GM12878 (cell line): ENCODE data around the gene KLHL3. TPM values are rescaled to one million over a fixed set of nuclear protein-coding genes. Genes with fewer than 3 reads are reported as not detected.

Source experiments
- ATAC-seq: fragments of 200-7000 bp; cut with Tn5 transposase; 3 replicates; pipeline ENCODE4 v1.9.1; 2020; ENCODE audit warnings: mild to moderate bottlenecking, moderate library complexity
- BruUV-seq: library from RNA; stranded (reverse); fragments of 400-500 nt; replicated peaks from 2 replicates; lab custom pipeline; 2021; lab: Mats Ljungman, UMichigan
- CTCF ChIA-PET: fragments of 300-600 bp; sonication (Branson Sonifier 250); formaldehyde crosslinking; extraction: SDS; loops from one replicate; lab custom pipeline; 2021; ENCODE audit warnings: inconsistent platforms; lab: Yijun Ruan, JAX
- POLR2A ChIA-PET: fragments of 350-600 bp; formaldehyde crosslinking; extraction: SDS; loops from one replicate; lab custom pipeline; 2021; ENCODE audit warnings: inconsistent platforms; lab: Charles Lee
- RAD21 ChIA-PET: fragments of 300-600 bp; sonication (Branson Sonifier 250); formaldehyde crosslinking; loops from one replicate; lab custom pipeline; 2023; ENCODE audit warnings: antibody characterized with exemption; ENCODE audit not compliant: unreplicated experiment; lab: Charles Lee
- SMC1A ChIA-PET: fragments of 300-600 bp; sonication (Branson Sonifier 250); formaldehyde crosslinking; loops from one replicate; lab custom pipeline; 2023; ENCODE audit not compliant: unreplicated experiment, uncharacterized antibody; lab: Charles Lee
- DNase-seq: peaks from one replicate; pipeline ENCODE4 v3.0.0-alpha.2; 2011; ENCODE audit warnings: low read depth, low spot score
- FAIRE-seq: peaks from 3 replicates; lab custom pipeline; 2011; peaks lifted over from hg19 to GRCh38; lab: Jason Lieb, UNC
- H2AFZ ChIP-seq: 2 replicates; pipeline ENCODE4 v1.6.0; 2011; ENCODE audit warnings: low read depth, low read length, control low read depth; ENCODE audit not compliant: control insufficient read depth
- H3K27ac ChIP-seq: 2 replicates; pipeline ENCODE4 v1.5.1; 2011; ENCODE audit warnings: control low read depth; ENCODE audit not compliant: control insufficient read depth, insufficient read depth
- H3K27me3 ChIP-seq, 2 experiments: replicated peaks in 1 of 2; 2 replicates each; pipeline versions ENCODE4 v1.6.0 to v1.6.1; 2011; ENCODE audit warnings: low read length in 1 of 2; ENCODE audit not compliant: control insufficient read depth in 2 of 2, insufficient read depth in 2 of 2
- H3K36me3 ChIP-seq, 2 experiments: 2 replicates each; pipeline ENCODE4 v1.5.1; 2011; ENCODE audit warnings: low read length in 1 of 2; ENCODE audit not compliant: control insufficient read depth in 2 of 2, insufficient read depth in 2 of 2
- H3K4me1 ChIP-seq: 2 replicates; pipeline ENCODE4 v1.6.1; 2011; ENCODE audit warnings: mild to moderate bottlenecking, low read length, moderate library complexity, mixed read lengths; ENCODE audit not compliant: control insufficient read depth, insufficient read depth
- H3K4me2 ChIP-seq: 2 replicates; pipeline ENCODE4 v1.6.0; 2011; ENCODE audit warnings: control low read depth; ENCODE audit not compliant: control insufficient read depth, insufficient read depth
- H3K4me3 ChIP-seq: fragments of 200-600 bp; sonication (generic); 2 replicates; pipeline ENCODE4 v1.5.1; 2016
- H3K79me2 ChIP-seq: 2 replicates; pipeline ENCODE4 v1.6.0; 2011; ENCODE audit warnings: low read length; ENCODE audit not compliant: control insufficient read depth, insufficient read depth
- H3K9ac ChIP-seq: 2 replicates; pipeline ENCODE4 v1.8.0; 2011; ENCODE audit warnings: low read length, control low read depth, mixed read lengths; ENCODE audit not compliant: control insufficient read depth, insufficient read depth
- H3K9me3 ChIP-seq: replicated peaks from 3 replicates; pipeline ENCODE4 v1.5.1; 2011; ENCODE audit warnings: mild to moderate bottlenecking, low read length; ENCODE audit not compliant: control insufficient read depth, insufficient read depth
- H4K20me1 ChIP-seq: 2 replicates; pipeline ENCODE4 v1.6.0; 2011; ENCODE audit not compliant: control insufficient read depth, insufficient read depth
- CBFB ChIP-seq: IDR thresholded peaks from 2 replicates; pipeline ENCODE4 v1.6.1; 2016; ENCODE audit warnings: antibody characterized with exemption, low read depth
- CREB1 ChIP-seq: IDR thresholded peaks from 2 replicates; pipeline ENCODE4 v1.6.1; 2012; ENCODE audit warnings: low read depth, mild to moderate bottlenecking, inconsistent platforms
- CUX1 ChIP-seq: IDR thresholded peaks from 2 replicates; pipeline ENCODE4 v1.6.1; 2012; ENCODE audit warnings: improper control_type of control experiment, low read depth, low read length; ENCODE audit not compliant: insufficient replicate concordance
- HCFC1 ChIP-seq: fragments of 150-350 bp; IDR thresholded peaks from 2 replicates; pipeline ENCODE4 v1.6.1; 2014; ENCODE audit warnings: low read length
- IKZF2 ChIP-seq, 2 experiments: fragments of 450-650 bp; IDR thresholded peaks; 2 replicates each; pipeline ENCODE4 v1.6.1; 2017; ENCODE audit warnings: mild to moderate bottlenecking in 2 of 2, moderate library complexity in 2 of 2
- IRF4 ChIP-seq: IDR thresholded peaks from 2 replicates; pipeline ENCODE4 v1.6.1; 2011; ENCODE audit warnings: low read depth, low read length
- NFXL1 ChIP-seq: fragments of 450-650 bp; IDR thresholded peaks from 2 replicates; pipeline ENCODE4 v1.6.1; 2017; ENCODE audit warnings: antibody characterized with exemption, mild to moderate bottlenecking, borderline replicate concordance
- RFX5 ChIP-seq: IDR thresholded peaks from 2 replicates; pipeline ENCODE4 v1.6.1; 2011; ENCODE audit warnings: low read depth, low read length, improper control_type of control experiment
- RUNX3 ChIP-seq: IDR thresholded peaks from 2 replicates; pipeline ENCODE4 v1.6.1; 2012; ENCODE audit warnings: low read length, inconsistent platforms
- SIX5 ChIP-seq: IDR thresholded peaks from 2 replicates; pipeline ENCODE4 v1.6.1; 2011; ENCODE audit warnings: mild to moderate bottlenecking, low read depth, low read length, moderate library complexity; ENCODE audit not compliant: severe bottlenecking
- ZNF217 ChIP-seq: fragments of 450-650 bp; IDR thresholded peaks from 2 replicates; pipeline ENCODE4 v1.6.1; 2017; ENCODE audit warnings: antibody characterized with exemption, mild to moderate bottlenecking
- ZNF592 ChIP-seq: fragments of 450-650 bp; IDR thresholded peaks from 2 replicates; pipeline ENCODE4 v1.6.1; 2017; ENCODE audit warnings: mild to moderate bottlenecking, moderate library complexity
- ZSCAN29 ChIP-seq: fragments of 450-650 bp; IDR thresholded peaks from 2 replicates; pipeline ENCODE4 v1.6.1; 2017; ENCODE audit warnings: mild to moderate bottlenecking, moderate library complexity
- WGBS: methylation state at CpG from one replicate; pipeline ENCODE4 v1.1.6; 2016; ENCODE audit warnings: low lambda C conversion rate; ENCODE audit not compliant: insufficient replicate concordance, insufficient coverage; ENCODE audit errors: missing lambda C conversion rate; 5-methylcytosine and 5-hydroxymethylcytosine counted together
- in situ Hi-C: fragments of 300-500 bp; cut with MboI; formaldehyde crosslinking; loops from 9 replicates; pipeline ENCODE4 v1.14.3; 2018; ENCODE audit warnings: mixed read lengths
- intact Hi-C: fragments of 100-400 bp; cut with micrococcal nuclease; formaldehyde crosslinking; loops from one replicate; pipeline ENCODE4 v1.14.2; 2022; ENCODE audit not compliant: unreplicated experiment
- polyA plus RNA-seq, 11 experiments: library from polyadenylated mRNA; depleted of rRNA in 4 of 11; unstranded in 6 of 11; stranded (reverse) in 5 of 11; fragments of >200 nt; fragmentation: Nextera tagmentation in 4 of 11; fragmentation: Illumina TruSeq in 1 of 11; extraction: Ambion mirVana in 4 of 11; extraction: Trizol in 1 of 11; gene quantifications; 1 replicate in 1 of 11; 2 replicates in 10 of 11; pipeline versions ENCODE4 v1.2.1 to v1.2.3, GENCODE V29; 2011 to 2016; ENCODE audit warnings: inconsistent platforms in 2 of 11, missing spikeins in 2 of 11, low read depth in 1 of 11
- total RNA-seq, 4 experiments: library from RNA; depleted of rRNA in 3 of 4; stranded (reverse); fragments of >200 nt in 3 of 4; fragmentation: Illumina TruSeq in 1 of 4; extraction: Trizol in 1 of 4; gene quantifications; 2 replicates each; pipeline versions ENCODE4 v1.2.1 to v1.2.3, GENCODE V29; 2013 to 2021
- TF ChIP-seq, protein P1 (sequence below): IDR thresholded peaks from 2 replicates; pipeline ENCODE4 v1.6.1; 2012; ENCODE audit warnings: low read length, inconsistent platforms

The KLHL3 gene
- total and polyA plus RNA-seq, 10 of the 15 experiments (the other 5 are each of a cell fraction or from before 2014, with no cell fraction given) = 1.7 to 11.7 (median 5.6) TPM

- ChIA-PET POLR2A (interaction anchor here (0.6 kb wide), 1 partner anchor 393 kb away, joined by 3 read pairs; no protein-coding TSS in a partner anchor), SMC1A (no interaction called here), CTCF (no interaction called here), RAD21 (no interaction called here)
- FAIRE-seq (no peak), DNase-seq (no peak), ATAC-seq (no peak)
- 76% methylated on average over 15 of the region's 15 CpGs for WGBS
- intact Hi-C loops (no loop called here), in situ Hi-C loops (loop anchor here (10.0 kb wide), 1 partner anchor 428 kb away; no protein-coding TSS in a partner anchor)
- no peak overlapping the region for H3K27ac ChIP-seq
- H3K9me3 ChIP-seq = no peaks in the 10 kb centered on the region
- BruUV-seq = no TSS peak
- H3K27me3 ChIP-seq = no peaks in the 10 kb centered on the region
- H2AFZ ChIP-seq = no peak overlapping the region
- no peaks in the 10 kb centered on the region; a peak in 1 of 4 replicates for H3K36me3 ChIP-seq
- H4K20me1 ChIP-seq = no peaks in the 10 kb centered on the region
- no peaks in the 10 kb centered on the region for H3K4me1 ChIP-seq
- no peak overlapping the region for H3K9ac ChIP-seq
- H3K4me2 ChIP-seq = no peak overlapping the region
- no peak overlapping the region for H3K4me3 ChIP-seq
- H3K79me2 ChIP-seq = no peaks in the 10 kb centered on the region
- TF ChIP-seq RFX5 (no peak), ZNF592 (no peak), IKZF2 (IDR thresholded peaks at IDR 0.05) (no peak), SIX5 (no peak), IRF4 (no peak), ZNF217 (no peak), CUX1 (no peak), ZSCAN29 (no peak), CREB1 (no peak), HCFC1 (no peak), RUNX3 (no peak), NFXL1 (no peak), CBFB (no peak)
- TF ChIP-seq, protein P1, sequence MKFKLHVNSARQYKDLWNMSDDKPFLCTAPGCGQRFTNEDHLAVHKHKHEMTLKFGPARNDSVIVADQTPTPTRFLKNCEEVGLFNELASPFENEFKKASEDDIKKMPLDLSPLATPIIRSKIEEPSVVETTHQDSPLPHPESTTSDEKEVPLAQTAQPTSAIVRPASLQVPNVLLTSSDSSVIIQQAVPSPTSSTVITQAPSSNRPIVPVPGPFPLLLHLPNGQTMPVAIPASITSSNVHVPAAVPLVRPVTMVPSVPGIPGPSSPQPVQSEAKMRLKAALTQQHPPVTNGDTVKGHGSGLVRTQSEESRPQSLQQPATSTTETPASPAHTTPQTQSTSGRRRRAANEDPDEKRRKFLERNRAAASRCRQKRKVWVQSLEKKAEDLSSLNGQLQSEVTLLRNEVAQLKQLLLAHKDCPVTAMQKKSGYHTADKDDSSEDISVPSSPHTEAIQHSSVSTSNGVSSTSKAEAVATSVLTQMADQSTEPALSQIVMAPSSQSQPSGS = no peak
Observed at GRCh38 chr5:137636830-137637714, 98.8 kb downstream of the KLHL3 start.
